GM23338 (cell line): ENCODE results near the gene USP46. TPM values are rescaled to one million over a fixed set of nuclear protein-coding genes. Genes with fewer than 3 reads are reported as not detected.

Experiments
- ATAC-seq: fragments of 200-7000 bp; cut with Tn5 transposase; 3 replicates; pipeline ENCODE4 v1.9.1; 2020
- DNase-seq: peaks from one replicate; pipeline ENCODE4 v3.0.0-alpha.2; 2015; ENCODE audit warnings: low spot score
- H2AFZ ChIP-seq: fragments of 200-600 bp; sonication (generic); 2 replicates; pipeline ENCODE4 v1.8.0; 2016; ENCODE audit warnings: antibody characterized with exemption, mild to moderate bottlenecking, moderate library complexity
- H3F3A ChIP-seq: fragments of 200-600 bp; sonication (generic); replicated peaks from 2 replicates; pipeline ENCODE4 v1.8.0; 2017; ENCODE audit warnings: antibody characterized with exemption, mixed run types, low read depth
- H3K27ac ChIP-seq: fragments of 200-600 bp; sonication (generic); 2 replicates; pipeline ENCODE4 v1.6.1; 2016; ENCODE audit warnings: low read depth
- H3K27me3 ChIP-seq: fragments of 200-600 bp; sonication (generic); 2 replicates; pipeline ENCODE4 v1.8.0; 2016; ENCODE audit warnings: mild to moderate bottlenecking, mixed run types, moderate library complexity; ENCODE audit not compliant: insufficient read depth
- H3K36me3 ChIP-seq: fragments of 200-600 bp; sonication (generic); 2 replicates; pipeline ENCODE4 v1.8.0; 2016; ENCODE audit warnings: mild to moderate bottlenecking; ENCODE audit not compliant: insufficient read depth
- H3K4me1 ChIP-seq: fragments of 200-600 bp; sonication (generic); 2 replicates; pipeline ENCODE4 v1.8.0; 2016; ENCODE audit warnings: mild to moderate bottlenecking, moderate library complexity; ENCODE audit not compliant: insufficient read depth
- H3K4me2 ChIP-seq: fragments of 200-600 bp; sonication (generic); 2 replicates; pipeline ENCODE4 v1.7.1; 2017; ENCODE audit warnings: mixed run types
- H3K4me3 ChIP-seq: fragments of 200-600 bp; sonication (generic); 2 replicates; pipeline ENCODE4 v1.6.1; 2016; ENCODE audit warnings: mixed run types
- H3K79me2 ChIP-seq: fragments of 200-600 bp; sonication (generic); replicated peaks from 2 replicates; pipeline ENCODE4 v1.8.0; 2017; ENCODE audit warnings: mild to moderate bottlenecking; ENCODE audit not compliant: insufficient read depth
- H3K9me2 ChIP-seq: fragments of 200-600 bp; sonication (generic); 2 replicates; pipeline ENCODE4 v1.8.0; 2017; ENCODE audit not compliant: insufficient read depth
- H4K20me1 ChIP-seq: fragments of 200-600 bp; sonication (generic); replicated peaks from 2 replicates; pipeline ENCODE4 v1.8.0; 2017; ENCODE audit warnings: mild to moderate bottlenecking; ENCODE audit not compliant: insufficient read depth
- H3K27ac Mint-ChIP-seq: 2 replicates; pipeline ENCODE4 v1.8.0; 2020; ENCODE audit warnings: inconsistent platforms, mild to moderate bottlenecking, moderate library complexity, mixed read lengths
- H3K27me3 Mint-ChIP-seq: 3 replicates; pipeline ENCODE4 v1.8.0; 2022; ENCODE audit warnings: low read depth, mild to moderate bottlenecking, moderate library complexity, mixed read lengths, inconsistent platforms; ENCODE audit not compliant: insufficient read depth, poor library complexity
- H3K36me3 Mint-ChIP-seq: 3 replicates; pipeline ENCODE4 v1.8.0; 2021; ENCODE audit warnings: low read depth, mild to moderate bottlenecking, inconsistent platforms, moderate library complexity, mixed read lengths
- H3K4me1 Mint-ChIP-seq: 3 replicates; pipeline ENCODE4 v1.8.0; 2020; ENCODE audit warnings: mild to moderate bottlenecking, inconsistent platforms, mixed read lengths
- H3K4me3 Mint-ChIP-seq: 3 replicates; pipeline ENCODE4 v1.8.0; 2021; ENCODE audit warnings: moderate library complexity, mild to moderate bottlenecking, inconsistent platforms, mixed read lengths
- H3K9me3 Mint-ChIP-seq: 3 replicates; pipeline ENCODE4 v1.8.0; 2020; ENCODE audit warnings: moderate library complexity, mild to moderate bottlenecking, inconsistent platforms, mixed read lengths
- CREB1 ChIP-seq: fragments of 250-450 bp; sonication (Bioruptor Pico); IDR thresholded peaks from 2 replicates; pipeline ENCODE4 v1.5.0; 2020; ENCODE audit warnings: low read depth, mild to moderate bottlenecking, moderate library complexity
- CTCF ChIP-seq, 2 experiments: fragments of 200-600 bp in 1 of 2; sonication (generic) in 1 of 2; conservative IDR thresholded peaks; 2 replicates each; pipeline versions ENCODE4 v1.5.1 to v1.6.1; 2016 to 2017; ENCODE audit warnings: antibody characterized with exemption in 2 of 2, low read depth in 2 of 2, mild to moderate bottlenecking in 2 of 2, moderate library complexity in 1 of 2
- ETS1 ChIP-seq: IDR thresholded peaks from 2 replicates; pipeline ENCODE4 v1.6.1; 2016; ENCODE audit warnings: antibody characterized with exemption
- EZH2 ChIP-seq: fragments of 200-600 bp; sonication (generic); IDR thresholded peaks from one replicate; pipeline ENCODE4 v1.8.0; 2017; ENCODE audit warnings: antibody characterized with exemption, mild to moderate bottlenecking, low read depth; ENCODE audit not compliant: unreplicated experiment
- EZH2phosphoT487 ChIP-seq: fragments of 200-600 bp; sonication (generic); IDR thresholded peaks from one replicate; pipeline ENCODE4 v1.8.1; 2018; ENCODE audit warnings: antibody characterized with exemption; ENCODE audit not compliant: unreplicated experiment
- POLR2AphosphoS5 ChIP-seq: IDR thresholded peaks from 2 replicates; pipeline ENCODE4 v1.6.1; 2016; ENCODE audit warnings: antibody characterized with exemption, low read depth
- REST ChIP-seq: IDR thresholded peaks from one replicate; pipeline ENCODE4 v1.6.1; 2018; ENCODE audit warnings: antibody characterized with exemption; ENCODE audit not compliant: unreplicated experiment
- STAT1 ChIP-seq: IDR thresholded peaks from one replicate; pipeline ENCODE4 v1.6.1; 2016; ENCODE audit warnings: antibody characterized with exemption; ENCODE audit not compliant: unreplicated experiment
- ZNF114 ChIP-seq: fragments of 250-450 bp; sonication (Bioruptor Pico); IDR thresholded peaks from 2 replicates; pipeline ENCODE4 v1.5.0; 2020; ENCODE audit warnings: mild to moderate bottlenecking, moderate library complexity
- ZNF331 ChIP-seq: fragments of 250-450 bp; sonication (Bioruptor Pico); IDR thresholded peaks from 2 replicates; pipeline ENCODE4 v1.5.0; 2020; ENCODE audit warnings: low read depth, mild to moderate bottlenecking, moderate library complexity
- polyA plus RNA-seq: library from polyadenylated mRNA; unstranded; fragments of >200 nt; fragmentation: Nextera tagmentation; extraction: Ambion mirVana; gene quantifications from 2 replicates; pipeline ENCODE4 v1.2.1, GENCODE V29; 2016
- total RNA-seq: library from RNA; depleted of rRNA; stranded (reverse); fragments of >200 nt; shearing (Covaris generic); gene quantifications from 2 replicates; pipeline ENCODE4 v1.2.3, GENCODE V29; 2014

USP46 gene
- total and polyA plus RNA-seq, 2 experiments from 2014 or later = 40.5 to 59.4 TPM

- TF ChIP-seq CTCF (conservative IDR thresholded peaks at IDR 0.05; ENCODE audit: low read depth in 2 of 2) (no peak), POLR2AphosphoS5 (no peak), ZNF331 (no peak), ZNF114 (CRISPR knock-in tag) (no peak)
- Mint-ChIP-seq H3K36me3 (peaks cover 16% of the 10 kb centered on the region), H3K4me1 (peaks cover 35% of the 10 kb centered on the region), H3K4me3 (no peak overlapping the region), H3K27me3 (peaks cover 1% of the 10 kb centered on the region), H3K9me3 (no peaks in the 10 kb centered on the region; the same call in 2 of the 3 replicates), H3K27ac (no peak overlapping the region)
- ATAC-seq = no peak
- Histone ChIP-seq H3K27ac (no peak overlapping the region), H4K20me1 (peaks cover 51% of the 10 kb centered on the region), H3K36me3 (no peaks in the 10 kb centered on the region), H3K9me2 (peaks cover 6% of the 10 kb centered on the region; the same call in 1 of the 2 replicates), H3F3A (no peaks in the 10 kb centered on the region), H3K79me2 (peaks cover 99% of the 10 kb centered on the region), H3K27me3 (no peaks in the 10 kb centered on the region), H3K4me1 (peaks cover 30% of the 10 kb centered on the region), H3K4me2 (no peak overlapping the region), H2AFZ (no peak overlapping the region), H3K4me3 (no peak overlapping the region)
- DNase-seq = no peak
Measured at GRCh38 chr4:52638717-52639116, 20.4 kb downstream of the USP46 start.

GRCh38 chr4:52637116-52637515, 22.0 kb downstream of the USP46 start:
- no peak overlapping the region for H3K4me2 ChIP-seq
- H3K4me1 ChIP-seq = peaks cover 14% of the 10 kb centered on the region
- DNase-seq (no peak), ATAC-seq (no peak)
- H3K9me3 Mint-ChIP-seq = no peaks in the 10 kb centered on the region; the same call in 2 of the 3 replicates
- H3K27ac Mint-ChIP-seq = no peak overlapping the region
- no peak overlapping the region for H2AFZ ChIP-seq
- peaks cover 26% of the 10 kb centered on the region for H3K4me1 Mint-ChIP-seq
- peaks cover 1% of the 10 kb centered on the region for H3K27me3 Mint-ChIP-seq
- H3K36me3 Mint-ChIP-seq = peaks cover 16% of the 10 kb centered on the region
- H4K20me1 ChIP-seq = peaks cover 48% of the 10 kb centered on the region
- H3K27ac ChIP-seq = no peak overlapping the region
- no peaks in the 10 kb centered on the region for H3K27me3 ChIP-seq
- peaks cover 6% of the 10 kb centered on the region; the same call in 1 of the 2 replicates for H3K9me2 ChIP-seq
- H3F3A ChIP-seq = no peaks in the 10 kb centered on the region
- H3K36me3 ChIP-seq = no peaks in the 10 kb centered on the region
- H3K4me3 Mint-ChIP-seq = no peak overlapping the region
- H3K4me3 ChIP-seq = no peak overlapping the region
- H3K79me2 ChIP-seq = peaks cover 99% of the 10 kb centered on the region
- TF ChIP-seq CTCF (conservative IDR thresholded peaks at IDR 0.05; ENCODE audit: low read depth in 2 of 2) (no peak), STAT1 (no peak), ETS1 (no peak), REST (no peak), EZH2 (no peak), EZH2phosphoT487 (no peak), CREB1 (CRISPR knock-in tag) (no peak)
